SK-N-SH treated with all-trans-retinoic acid at 6 μM for 48 hours (cell line): ENCODE results near the gene TRIP11.

Experiments
- ATAC-seq: fragments of 200-7000 bp; cut with Tn5 transposase; 3 replicates; pipeline ENCODE4 v1.9.1; 2020; ENCODE audit warnings: mild to moderate bottlenecking, moderate library complexity
- ARNTL ChIP-seq: fragments of 450-650 bp; formaldehyde crosslinking; IDR thresholded peaks from 2 replicates; pipeline ENCODE4 v1.5.0; 2020; ENCODE audit warnings: low read depth, mild to moderate bottlenecking, moderate library complexity, borderline replicate concordance
- BACH2 ChIP-seq: fragments of 250-450 bp; sonication (Bioruptor Pico); IDR thresholded peaks from 2 replicates; pipeline ENCODE4 v1.9.0; 2021; ENCODE audit warnings: mild to moderate bottlenecking, borderline replicate concordance
- CREB5 ChIP-seq: fragments of 250-450 bp; sonication (Bioruptor Pico); IDR thresholded peaks from 2 replicates; pipeline ENCODE4 v1.5.1; 2020; ENCODE audit warnings: low read depth, mild to moderate bottlenecking, moderate library complexity
- ESRRG ChIP-seq: fragments of 250-450 bp; sonication (Bioruptor Pico); IDR thresholded peaks from 2 replicates; pipeline ENCODE4 v1.6.1; 2021; ENCODE audit warnings: mild to moderate bottlenecking
- GLIS3 ChIP-seq: fragments of 250-450 bp; sonication (Bioruptor Pico); IDR thresholded peaks from 2 replicates; pipeline ENCODE4 v1.5.0; 2020; ENCODE audit warnings: mild to moderate bottlenecking, moderate library complexity
- ISL1 ChIP-seq: fragments of 250-450 bp; sonication (Bioruptor Pico); IDR thresholded peaks from 2 replicates; pipeline ENCODE4 v2.1.2; 2022; ENCODE audit warnings: mild to moderate bottlenecking, moderate library complexity
- OSR1 ChIP-seq: fragments of 250-450 bp; sonication (Bioruptor Pico); IDR thresholded peaks from 2 replicates; pipeline ENCODE4 v1.8.0; 2022; ENCODE audit warnings: moderate library complexity, mild to moderate bottlenecking, inconsistent platforms
- PATZ1 ChIP-seq: fragments of 250-450 bp; sonication (Bioruptor Pico); IDR thresholded peaks from 2 replicates; pipeline ENCODE4 v1.8.0; 2020; ENCODE audit warnings: mild to moderate bottlenecking, moderate library complexity, borderline replicate concordance
- POU6F1 ChIP-seq: fragments of 250-450 bp; sonication (Bioruptor Pico); IDR thresholded peaks from 2 replicates; pipeline ENCODE4 v1.8.0; 2021; ENCODE audit warnings: low read depth, mild to moderate bottlenecking, moderate library complexity, borderline replicate concordance
- PPARA ChIP-seq: fragments of 250-450 bp; sonication (Bioruptor Pico); IDR thresholded peaks from 2 replicates; pipeline ENCODE4 v1.5.0; 2020; ENCODE audit warnings: mild to moderate bottlenecking, borderline replicate concordance
- RARB ChIP-seq: fragments of 250-450 bp; sonication (Bioruptor Pico); IDR thresholded peaks from 2 replicates; pipeline ENCODE4 v1.8.0; 2021; ENCODE audit warnings: mild to moderate bottlenecking, moderate library complexity
- SNAI2 ChIP-seq: fragments of 250-450 bp; sonication (Bioruptor Pico); IDR thresholded peaks from 2 replicates; pipeline ENCODE4 v1.5.0; 2020; ENCODE audit warnings: mild to moderate bottlenecking, moderate library complexity
- TCF4 ChIP-seq: fragments of 250-450 bp; sonication (Bioruptor Pico); IDR thresholded peaks from 2 replicates; pipeline ENCODE4 v1.8.0; 2021; ENCODE audit warnings: mild to moderate bottlenecking, moderate library complexity, borderline replicate concordance
- TOX ChIP-seq: fragments of 250-450 bp; sonication (Bioruptor Pico); IDR thresholded peaks from 2 replicates; pipeline ENCODE4 v1.8.0; 2021; ENCODE audit warnings: mild to moderate bottlenecking, moderate library complexity, borderline replicate concordance
- TSHZ2 ChIP-seq: fragments of 250-450 bp; sonication (Bioruptor Pico); IDR thresholded peaks from 2 replicates; pipeline ENCODE4 v1.5.0; 2020; ENCODE audit warnings: mild to moderate bottlenecking, moderate library complexity
- ZC3H10 ChIP-seq: fragments of 250-450 bp; sonication (Bioruptor Pico); IDR thresholded peaks from 2 replicates; pipeline ENCODE4 v1.5.1; 2021; ENCODE audit warnings: mild to moderate bottlenecking, moderate library complexity
- ZFP3 ChIP-seq: fragments of 250-450 bp; sonication (Bioruptor Pico); IDR thresholded peaks from 2 replicates; pipeline ENCODE4 v1.5.0; 2020; ENCODE audit warnings: mild to moderate bottlenecking, moderate library complexity
- ZFP30 ChIP-seq: fragments of 450-650 bp; formaldehyde crosslinking; IDR thresholded peaks from 2 replicates; pipeline ENCODE4 v1.5.0; 2022; ENCODE audit warnings: mild to moderate bottlenecking, moderate library complexity
- ZNF70 ChIP-seq: fragments of 450-650 bp; formaldehyde crosslinking; IDR thresholded peaks from 2 replicates; pipeline ENCODE4 v1.5.0; 2020; ENCODE audit warnings: mild to moderate bottlenecking, moderate library complexity
- ZNF8 ChIP-seq: fragments of 450-650 bp; formaldehyde crosslinking; IDR thresholded peaks from 2 replicates; pipeline ENCODE4 v1.5.0; 2020; ENCODE audit warnings: mild to moderate bottlenecking, moderate library complexity

The TRIP11 gene

GRCh38 chr14:91971188-91971778 lies 68.6 kb downstream of the TRIP11 start (continued):
- no peak for TF ChIP-seq POU6F1 (CRISPR knock-in tag)
- no peak for TF ChIP-seq RARB (CRISPR knock-in tag)
- TF ChIP-seq, all 23 proteins: peak for 0

- ATAC-seq: no peak
- no peak for TF ChIP-seq CREB5 (CRISPR knock-in tag)
- TF ChIP-seq POU6F1 (CRISPR knock-in tag): no peak
- no peak for TF ChIP-seq BACH2 (CRISPR knock-in tag)
- TF ChIP-seq OSR1 (CRISPR knock-in tag): no peak
- no peak for TF ChIP-seq PPARA
- no peak for TF ChIP-seq RARB (CRISPR knock-in tag)
- TF ChIP-seq ARNTL: no peak
- no peak for TF ChIP-seq ESRRG (CRISPR knock-in tag)
- no peak for TF ChIP-seq SNAI2
- no peak for TF ChIP-seq GLIS3 (CRISPR knock-in tag)
- TF ChIP-seq ZFP3 (CRISPR knock-in tag): no peak
- TF ChIP-seq ZNF70 (CRISPR knock-in tag): no peak
- TF ChIP-seq ZNF8 (CRISPR knock-in tag): no peak
- no peak for TF ChIP-seq TSHZ2 (CRISPR knock-in tag)
- no peak for TF ChIP-seq ZC3H10 (CRISPR knock-in tag)
- TF ChIP-seq ISL1 (CRISPR knock-in tag): no peak
- TF ChIP-seq ZFP30 (CRISPR knock-in tag): no peak
- TF ChIP-seq TOX (CRISPR knock-in tag): no peak
- no peak for TF ChIP-seq PATZ1 (CRISPR knock-in tag)
These were observed 71.6 kb downstream of the TRIP11 start for GRCh38 chr14:91968280-91968679.

- no peak for TF ChIP-seq ZNF8 (CRISPR knock-in tag)
- TF ChIP-seq ZFP30 (CRISPR knock-in tag): no peak
- TF ChIP-seq ESRRG (CRISPR knock-in tag): no peak
- TF ChIP-seq, all 23 proteins: peak for 0
- ATAC-seq: no peak
These were observed 75.1 kb downstream of the TRIP11 start for GRCh38 chr14:91964724-91965123.

- no peak for ATAC-seq
- TF ChIP-seq TCF4 (CRISPR knock-in tag) (no peak), ARNTL (no peak), PPARA (no peak), RARB (CRISPR knock-in tag) (no peak), BACH2 (CRISPR knock-in tag) (no peak)
These were observed 75.8 kb downstream of the TRIP11 start for GRCh38 chr14:91964011-91964410.
